Gastrocnemius medialis (tissue), 4 donors: ENCODE results near the gene PLEKHN1.

Source experiments
- CTCF ChIP-seq, 5 experiments: fragments of 450-650 bp in 3 of 5; fragments of 200-600 bp in 2 of 5; sonication (generic) in 2 of 5; IDR thresholded peaks in 4 of 5; conservative IDR thresholded peaks in 1 of 5; 1 replicate in 4 of 5; 2 replicates in 1 of 5; pipeline ENCODE4 v1.5.1; 2016 to 2019; ENCODE audit warnings: antibody characterized with exemption in 5 of 5, mild to moderate bottlenecking in 3 of 5, moderate library complexity in 3 of 5
- POLR2A ChIP-seq, 2 donors: fragments of 450-650 bp; IDR thresholded peaks; one replicate each; pipeline ENCODE4 v1.6.1; 2017; ENCODE audit warnings: antibody characterized with exemption in 2 of 2, mild to moderate bottlenecking in 2 of 2, moderate library complexity in 2 of 2

- TF ChIP-seq CTCF (IDR thresholded peaks at IDR 0.05 in 4 of 5, conservative IDR thresholded peaks at IDR 0.05 in 1 of 5) (no peak), POLR2A (IDR thresholded peaks at IDR 0.05) (no peak)
These were observed 5.7 kb upstream of the PLEKHN1 start, which contains the start of gene KLHL17 for GRCh38 chr1:960363-961131.
